Fibroblast of the aortic adventitia (primary cell): Measurements from ENCODE around the gene IDE. TPM values are rescaled to one million over a fixed set of nuclear protein-coding genes. Genes with fewer than 3 reads are reported as not detected.
A peak's percentile ranks its signal among the peaks of the same experiment; 100 is the strongest.

ENCODE experiments used
- DNase-seq: peaks from one replicate; pipeline ENCODE4 v3.0.0-alpha.2; 2010; ENCODE audit warnings: low read depth
- H3K4me3 ChIP-seq: 2 replicates; pipeline ENCODE4 v1.5.1; 2011; ENCODE audit warnings: low read depth, mild to moderate bottlenecking, control low read depth, low read length, moderate library complexity
- CTCF ChIP-seq: IDR thresholded peaks from 2 replicates; pipeline ENCODE4 v1.5.1; 2011; ENCODE audit warnings: mild to moderate bottlenecking, low read length, control low read depth, inconsistent platforms; ENCODE audit not compliant: insufficient read depth
- total RNA-seq: library from RNA; depleted of rRNA; stranded (reverse); fragments of >200 nt; gene quantifications from 2 replicates; pipeline ENCODE4 v1.2.3, GENCODE V29; 2012; ENCODE audit warnings: low replicate concordance

IDE gene
- total RNA-seq, 1 donor = 44.7 TPM

- no peak for TF ChIP-seq CTCF
- no peak for DNase-seq
- H3K4me3 ChIP-seq = no peak overlapping the region
Observed at GRCh38 chr10:92562424-92562823, 11.5 kb downstream of the IDE start.

GRCh38 chr10:92559046-92559445 lies 14.8 kb downstream of the IDE start:
- no peak for TF ChIP-seq CTCF
- H3K4me3 ChIP-seq = no peak overlapping the region
- DNase-seq = no peak

- no peak overlapping the region for H3K4me3 ChIP-seq
- no peak for TF ChIP-seq CTCF
- no peak for DNase-seq
Observed at GRCh38 chr10:92553959-92554358, 19.9 kb downstream of the IDE start.

GRCh38 chr10:92552310-92552709 lies 21.6 kb downstream of the IDE start:
- no peak for DNase-seq
- TF ChIP-seq CTCF = peak; percentile 30
- H3K4me3 ChIP-seq = no peak overlapping the region

GRCh38 chr10:92550924-92551323 lies 23.0 kb downstream of the IDE start:
- TF ChIP-seq CTCF = peak; percentile 7
- DNase-seq = no peak
- H3K4me3 ChIP-seq = no peak overlapping the region

GRCh38 chr10:92547676-92548075 lies 26.2 kb downstream of the IDE start:
- H3K4me3 ChIP-seq = no peak overlapping the region
- no peak for DNase-seq
- no peak for TF ChIP-seq CTCF

GRCh38 chr10:92545556-92545955 lies 28.3 kb downstream of the IDE start:
- DNase-seq = no peak
- no peak for TF ChIP-seq CTCF
- H3K4me3 ChIP-seq = no peak overlapping the region
